ENCODE results near the gene AGPAT1.
A peak's percentile ranks its signal among the peaks of the same experiment; 100 is the strongest.
"Not testable (repeated sequence)": the region's sequence is repeated elsewhere in the genome, so short reads cannot be mapped to it uniquely, and the experiment has no call there.

The AGPAT1 gene

GRCh38 chr6:32198866-32199265 is 23.0 kb upstream of the AGPAT1 start:
- no peak for DNase-seq (ENCODE audit: low read depth, low spot score)

- no peak for DNase-seq (ENCODE audit: low read depth, low spot score)
Observed at GRCh38 chr6:32198345-32198696, 22.4 kb upstream of the AGPAT1 start.

- peak; percentile 26 for DNase-seq (ENCODE audit: low read depth, low spot score)
Observed at GRCh38 chr6:32196682-32197616, 21.1 kb upstream of the AGPAT1 start.

GRCh38 chr6:32195902-32196681 is 20.2 kb upstream of the AGPAT1 start:
- DNase-seq (ENCODE audit: low read depth, low spot score) = peak; percentile 94

- peak; percentile 100 for DNase-seq (ENCODE audit: low read depth, low spot score)
Observed at GRCh38 chr6:32195652-32195901, 19.7 kb upstream of the AGPAT1 start.

GRCh38 chr6:32194825-32195651 is 19.2 kb upstream of the AGPAT1 start:
- peak; percentile 67 for DNase-seq (ENCODE audit: low read depth, low spot score)

- DNase-seq (ENCODE audit: low read depth, low spot score) = no peak
Observed at GRCh38 chr6:32194388-32194787, 18.5 kb upstream of the AGPAT1 start.

- DNase-seq (ENCODE audit: low read depth, low spot score) = not testable (repeated sequence)
Observed at GRCh38 chr6:32193096-32193495, 17.2 kb upstream of the AGPAT1 start.

- DNase-seq (ENCODE audit: low read depth, low spot score) = no peak
Observed at GRCh38 chr6:32192608-32193039, 16.7 kb upstream of the AGPAT1 start, which contains the start of gene GPSM3. TSS of gene GPSM3 (minus strand) at chr6:32192643. CDS start at chr6:32192513, 130 bp downstream.

- DNase-seq (ENCODE audit: low read depth, low spot score) = no peak
Observed at GRCh38 chr6:32191696-32192607, 16.1 kb upstream of the AGPAT1 start.

GRCh38 chr6:32190911-32191677 is 15.2 kb upstream of the AGPAT1 start:
- no peak for DNase-seq (ENCODE audit: low read depth, low spot score)

- peak; percentile 93 for DNase-seq (ENCODE audit: low read depth, low spot score)
Observed at GRCh38 chr6:32190054-32190851, 14.4 kb upstream of the AGPAT1 start, which contains the start of gene PBX2. TSS of gene PBX2 (minus strand) at chr6:32190202. CDS start at chr6:32189915, 287 bp downstream.

GRCh38 chr6:32189742-32190053 is 13.8 kb upstream of the AGPAT1 start:
- no peak for DNase-seq (ENCODE audit: low read depth, low spot score)

GRCh38 chr6:32189069-32189741 is 13.3 kb upstream of the AGPAT1 start:
- no peak for DNase-seq (ENCODE audit: low read depth, low spot score)

GRCh38 chr6:32188381-32189068 is 12.6 kb upstream of the AGPAT1 start:
- peak; percentile 28 for DNase-seq (ENCODE audit: low read depth, low spot score)

- not testable (repeated sequence) for DNase-seq (ENCODE audit: low read depth, low spot score)
Observed at GRCh38 chr6:32187725-32188380, 12.0 kb upstream of the AGPAT1 start.

GRCh38 chr6:32187009-32187709 is 11.3 kb upstream of the AGPAT1 start:
- no peak for DNase-seq (ENCODE audit: low read depth, low spot score)

Measured in astrocyte of the hippocampus (primary cell).